HCT116 (cell line): ENCODE measurements around the gene GPR27.

Source experiments
- CBX3 ChIP-seq: IDR thresholded peaks from 2 replicates; pipeline ENCODE4 v1.6.1; 2012; ENCODE audit warnings: low read depth
- EZH2phosphoT487 ChIP-seq: fragments of 200-600 bp; IDR thresholded peaks from 2 replicates; pipeline ENCODE4 v1.6.1; 2018; ENCODE audit warnings: antibody characterized with exemption, borderline replicate concordance
- JUND ChIP-seq: IDR thresholded peaks from 2 replicates; pipeline ENCODE4 v1.6.1; 2012
- POLR2A ChIP-seq: IDR thresholded peaks from 2 replicates; pipeline ENCODE4 v1.7.0; 2011; ENCODE audit warnings: borderline replicate concordance; ENCODE audit not compliant: insufficient read depth, insufficient read length; ENCODE audit errors: extremely low read depth
- SRF ChIP-seq: IDR thresholded peaks from 2 replicates; pipeline ENCODE4 v1.6.1; 2012; ENCODE audit warnings: low read depth
- TCF7L2 ChIP-seq: IDR thresholded peaks from 2 replicates; pipeline ENCODE4 v1.7.0; 2011; ENCODE audit warnings: borderline replicate concordance, inconsistent platforms; ENCODE audit not compliant: insufficient read depth, insufficient read length; ENCODE audit errors: extremely low read depth
- ZNF274 ChIP-seq: fragments of 200-500 bp; sonication (Bioruptor generic); IDR thresholded peaks from 2 replicates; pipeline ENCODE4 v1.6.1; 2014; ENCODE audit warnings: mild to moderate bottlenecking, low read depth, low read length, inconsistent platforms
- TF ChIP-seq, protein P1 (sequence below): IDR thresholded peaks from 2 replicates; pipeline ENCODE4 v1.6.1; 2012
- TF ChIP-seq, protein P2 (sequence below), 3 experiments: fragments of 200-600 bp in 1 of 3; sonication (generic) in 1 of 3; IDR thresholded peaks in 2 of 3; conservative IDR thresholded peaks in 1 of 3; 2 replicates each; pipeline ENCODE4 v1.5.1; 2012 to 2017; ENCODE audit warnings: low read depth in 2 of 3, low read length in 2 of 3, antibody characterized with exemption in 1 of 3, borderline replicate concordance in 1 of 3, control low read depth in 1 of 3, mild to moderate bottlenecking in 1 of 3, mixed read lengths in 1 of 3, mixed run types in 1 of 3, moderate library complexity in 1 of 3; ENCODE audit not compliant: insufficient read depth in 1 of 3

DNA sequence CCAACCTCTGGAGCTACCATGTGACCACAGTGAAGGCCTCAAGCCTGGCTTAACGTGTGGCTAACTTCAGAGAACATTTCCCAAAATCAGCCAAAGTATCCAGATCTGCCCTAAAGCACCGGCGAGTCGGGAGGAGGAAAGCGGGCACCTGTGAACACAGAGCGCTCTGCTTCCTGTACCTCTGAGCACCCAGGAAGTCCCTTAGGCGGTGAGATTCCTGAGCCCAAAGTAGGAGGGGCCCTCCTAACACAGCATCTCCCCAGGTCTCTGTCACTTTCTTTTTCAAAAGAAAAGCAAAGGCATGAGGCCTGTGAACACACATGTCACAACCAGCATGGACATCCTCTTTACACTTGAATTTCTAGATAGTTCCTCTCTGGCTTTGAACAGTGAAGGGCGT lies 27.5 kb upstream of the GPR27 start:
- TF ChIP-seq EZH2phosphoT487 (no peak), CBX3 (no peak), POLR2A (no peak), TCF7L2 (no peak), SRF (no peak), JUND (no peak), ZNF274 (no peak)
- TF ChIP-seq, protein P1, sequence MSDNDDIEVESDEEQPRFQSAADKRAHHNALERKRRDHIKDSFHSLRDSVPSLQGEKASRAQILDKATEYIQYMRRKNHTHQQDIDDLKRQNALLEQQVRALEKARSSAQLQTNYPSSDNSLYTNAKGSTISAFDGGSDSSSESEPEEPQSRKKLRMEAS, result no peak
- TF ChIP-seq, protein P2, sequence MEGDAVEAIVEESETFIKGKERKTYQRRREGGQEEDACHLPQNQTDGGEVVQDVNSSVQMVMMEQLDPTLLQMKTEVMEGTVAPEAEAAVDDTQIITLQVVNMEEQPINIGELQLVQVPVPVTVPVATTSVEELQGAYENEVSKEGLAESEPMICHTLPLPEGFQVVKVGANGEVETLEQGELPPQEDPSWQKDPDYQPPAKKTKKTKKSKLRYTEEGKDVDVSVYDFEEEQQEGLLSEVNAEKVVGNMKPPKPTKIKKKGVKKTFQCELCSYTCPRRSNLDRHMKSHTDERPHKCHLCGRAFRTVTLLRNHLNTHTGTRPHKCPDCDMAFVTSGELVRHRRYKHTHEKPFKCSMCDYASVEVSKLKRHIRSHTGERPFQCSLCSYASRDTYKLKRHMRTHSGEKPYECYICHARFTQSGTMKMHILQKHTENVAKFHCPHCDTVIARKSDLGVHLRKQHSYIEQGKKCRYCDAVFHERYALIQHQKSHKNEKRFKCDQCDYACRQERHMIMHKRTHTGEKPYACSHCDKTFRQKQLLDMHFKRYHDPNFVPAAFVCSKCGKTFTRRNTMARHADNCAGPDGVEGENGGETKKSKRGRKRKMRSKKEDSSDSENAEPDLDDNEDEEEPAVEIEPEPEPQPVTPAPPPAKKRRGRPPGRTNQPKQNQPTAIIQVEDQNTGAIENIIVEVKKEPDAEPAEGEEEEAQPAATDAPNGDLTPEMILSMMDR (IDR thresholded peaks at IDR 0.05 in 2 of 3, conservative IDR thresholded peaks at IDR 0.05 in 1 of 3; ENCODE audit: borderline replicate concordance in 1 of 3, insufficient read depth in 1 of 3, low read depth in 2 of 3, low read length in 2 of 3), result no peak
